IPS DF 6.9 (cell line): Measurements from ENCODE around the gene VAV1.
A peak's percentile ranks its signal among the peaks of the same experiment; 100 is the strongest.
"Not testable (repeated sequence)": the region's sequence is repeated elsewhere in the genome, so short reads cannot be mapped to it uniquely, and the experiment has no call there.

Experiments used
- DNase-seq: peaks from one replicate; pipeline ENCODE4 v3.0.0-alpha.2; 2013; ENCODE audit warnings: low read depth, low spot score
- H3K27ac ChIP-seq: one replicate; pipeline ENCODE4 v1.5.1; 2013; ENCODE audit warnings: low read length, control low read depth
- H3K27me3 ChIP-seq: 2 replicates; pipeline ENCODE4 v1.6.1; 2013; ENCODE audit warnings: mild to moderate bottlenecking, low read length; ENCODE audit not compliant: control insufficient read depth, insufficient read depth
- H3K36me3 ChIP-seq: 2 replicates; pipeline ENCODE4 v1.6.1; 2013; ENCODE audit warnings: low read length; ENCODE audit not compliant: control insufficient read depth, insufficient read depth
- H3K4me1 ChIP-seq: 2 replicates; pipeline ENCODE4 v1.6.1; 2013; ENCODE audit warnings: low read length; ENCODE audit not compliant: control insufficient read depth, insufficient read depth
- H3K4me3 ChIP-seq: 2 replicates; pipeline ENCODE4 v1.5.1; 2013; ENCODE audit warnings: mild to moderate bottlenecking, low read length
- H3K9me3 ChIP-seq: 2 replicates; pipeline ENCODE4 v1.6.1; 2013; ENCODE audit warnings: low read length, inconsistent platforms; ENCODE audit not compliant: control insufficient read depth, insufficient read depth
- WGBS: extraction: QIAGEN DNeasy Blood & Tissue Kit; methylation state at CpG from one replicate; pipeline ENCODE4 v1.1.7; 2013; ENCODE audit warnings: mixed read lengths, missing lambda C conversion rate; ENCODE audit not compliant: insufficient read length, insufficient coverage; 5-methylcytosine and 5-hydroxymethylcytosine counted together

VAV1 gene

DNA sequence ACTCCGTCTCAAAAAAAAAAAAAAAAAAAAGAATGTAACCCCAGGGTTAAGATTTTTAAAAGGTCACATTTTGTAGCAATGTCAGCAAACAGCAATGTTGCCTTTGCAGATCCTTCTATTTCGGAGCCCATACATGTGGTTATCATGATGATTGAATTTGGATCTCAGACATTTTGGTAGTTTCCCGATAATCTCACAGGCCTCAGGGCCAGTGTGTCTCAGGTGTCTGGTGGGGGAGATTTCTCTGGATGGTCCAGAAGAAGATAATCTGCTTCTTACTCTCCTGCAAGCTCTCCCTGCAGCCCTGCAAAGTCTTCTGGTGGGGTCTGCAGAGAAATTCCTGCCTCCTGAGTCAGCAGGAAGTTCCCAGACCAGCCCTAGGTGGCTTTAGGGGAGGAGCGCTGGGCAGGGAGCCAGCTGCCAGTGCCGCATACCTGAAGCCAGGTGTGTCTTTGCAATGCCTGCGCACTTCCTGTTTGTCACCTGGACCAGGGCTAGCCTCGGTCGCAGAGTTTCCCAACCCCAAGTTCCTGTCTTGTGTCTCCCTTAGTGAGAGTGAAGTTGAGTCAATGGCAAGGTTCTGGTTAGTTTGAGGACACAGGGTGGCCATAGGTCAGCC, 6.7 kb upstream of the VAV1 start:
- H3K27me3 ChIP-seq = no peaks in the 10 kb centered on the region
- H3K4me3 ChIP-seq = peak overlapping the region; percentile 14; the same call in 1 of the 2 replicates
- H3K4me1 ChIP-seq = peaks cover 1% of the 10 kb centered on the region; the same call in 1 of the 2 replicates
- no peaks in the 10 kb centered on the region for H3K9me3 ChIP-seq
- H3K36me3 ChIP-seq = no peaks in the 10 kb centered on the region
- no peak overlapping the region for H3K27ac ChIP-seq
- peak; percentile 81 for DNase-seq
- WGBS = no CpG with 5 or more reads among the region's 8 CpGs

- H3K27me3 ChIP-seq = no peaks in the 10 kb centered on the region
- no peaks in the 10 kb centered on the region for H3K9me3 ChIP-seq
- DNase-seq = no peak
- H3K4me3 ChIP-seq = peak overlapping the region; percentile 62; the same call in 1 of the 2 replicates
- H3K27ac ChIP-seq = no peak overlapping the region
- H3K36me3 ChIP-seq = no peaks in the 10 kb centered on the region
- WGBS = no CpG with 5 or more reads among the region's 16 CpGs
- peaks cover 1% of the 10 kb centered on the region; the same call in 1 of the 2 replicates for H3K4me1 ChIP-seq
These were observed 6.0 kb upstream of the VAV1 start for GRCh38 chr19:6766357-6767080.

GRCh38 chr19:6767081-6767356, 5.5 kb upstream of the VAV1 start:
- Histone ChIP-seq H3K9me3 (no peaks in the 10 kb centered on the region), H3K27ac (no peak overlapping the region), H3K36me3 (no peaks in the 10 kb centered on the region), H3K27me3 (no peaks in the 10 kb centered on the region), H3K4me1 (peaks cover 1% of the 10 kb centered on the region; the same call in 1 of the 2 replicates), H3K4me3 (peak overlapping the region; percentile 62; the same call in 1 of the 2 replicates)
- DNase-seq = no peak
- no CpG with 5 or more reads among the region's 15 CpGs for WGBS

DNA sequence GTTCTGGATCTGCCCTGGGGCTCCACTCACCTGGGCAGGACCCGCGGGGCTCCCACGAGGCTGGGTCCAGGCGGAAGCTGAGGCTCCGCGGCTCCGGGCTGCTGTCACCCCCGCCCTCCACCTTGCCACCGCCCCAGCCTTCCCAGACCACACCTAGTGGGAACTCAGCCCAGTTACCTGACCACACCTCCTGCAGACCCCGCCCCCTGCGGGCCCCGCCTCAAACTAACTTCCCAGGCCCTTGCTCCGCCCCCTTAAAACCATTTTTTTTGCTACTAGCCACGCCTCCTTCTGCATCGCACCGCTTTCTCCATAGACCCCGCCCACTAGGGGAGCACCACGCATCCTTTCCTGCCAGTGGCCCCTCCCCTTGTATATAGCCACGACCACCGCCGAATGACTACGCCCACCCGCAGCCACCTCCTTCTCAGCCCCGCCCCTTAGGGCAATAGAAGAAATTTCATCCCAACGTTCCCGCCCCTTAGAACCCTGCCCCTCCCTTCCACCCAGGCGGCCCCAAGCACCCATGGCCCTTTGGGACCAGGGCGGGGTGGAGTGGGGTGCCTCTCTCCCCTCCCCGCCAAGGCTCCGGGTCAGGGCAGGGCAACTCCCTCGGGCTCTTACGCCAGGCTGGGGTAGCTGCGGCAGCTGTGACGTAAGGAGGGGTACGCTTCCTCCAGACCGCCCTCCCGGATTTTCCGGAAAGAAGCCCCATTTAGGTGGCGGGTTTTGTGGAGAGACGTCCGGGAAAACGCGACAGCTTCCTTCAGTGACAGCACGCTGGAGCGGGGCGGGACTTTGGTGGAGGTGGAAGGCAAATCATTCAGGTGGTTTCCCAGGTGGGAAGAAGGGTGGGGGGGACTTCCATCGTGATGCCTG, 4.9 kb upstream of the VAV1 start, which contains the start of gene SH2D3A:
Gene SH2D3A, minus strand, starts transcription at position 79 of the 879 bp plus-strand sequence. CDS start 3,687 bp downstream, outside the sequence.
- no peaks in the 10 kb centered on the region for H3K27me3 ChIP-seq
- H3K27ac ChIP-seq = no peak within 1 kb of the TSS
- H3K4me3 ChIP-seq = peak within 1 kb of the TSS; percentile 62; the same call in 1 of the 2 replicates
- DNase-seq = peak; percentile 84
- no peaks in the 10 kb centered on the region for H3K9me3 ChIP-seq
- peaks cover 2% of the 10 kb centered on the region for H3K4me1 ChIP-seq
- WGBS = no CpG with 5 or more reads among the region's 47 CpGs
- H3K36me3 ChIP-seq = no peaks in the 10 kb centered on the region

DNA sequence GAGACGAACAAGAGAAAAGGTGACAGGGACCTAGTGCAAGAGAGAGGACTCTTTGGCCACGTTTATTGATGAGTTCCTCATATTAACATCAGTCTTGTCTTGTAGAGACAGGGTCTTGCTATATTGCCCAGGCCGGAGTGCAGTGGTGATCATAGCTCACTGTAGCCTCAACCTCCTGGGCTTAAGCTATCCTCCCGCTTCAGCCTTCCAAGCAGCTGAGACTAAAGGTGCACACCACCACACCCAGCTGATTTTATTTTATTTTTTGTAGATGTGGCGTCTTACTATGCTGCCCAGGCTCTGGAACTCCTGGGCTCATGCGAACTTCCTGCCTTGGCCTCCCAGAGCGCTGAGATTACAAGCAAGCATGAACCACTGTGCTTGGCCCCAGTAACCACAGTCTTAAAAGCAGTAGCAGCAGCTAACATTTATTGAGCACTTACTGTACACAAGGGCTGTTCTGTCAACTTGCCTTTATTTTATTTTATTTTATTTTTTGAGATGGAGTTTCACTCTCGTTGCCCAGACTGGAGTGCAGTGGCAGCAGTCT, 4.2 kb upstream of the VAV1 start:
- DNase-seq = no peak
- H3K36me3 ChIP-seq = no peaks in the 10 kb centered on the region

GRCh38 chr19:6769006-6769619, 3.4 kb upstream of the VAV1 start:
- Histone ChIP-seq H3K4me3 (no peak overlapping the region), H3K4me1 (peaks cover 8% of the 10 kb centered on the region), H3K9me3 (no peaks in the 10 kb centered on the region), H3K27me3 (no peaks in the 10 kb centered on the region), H3K36me3 (no peaks in the 10 kb centered on the region), H3K27ac (no peak overlapping the region)
- whole genome bisulfite sequencing = no CpG with 5 or more reads among the region's 11 CpGs
- no peak for DNase-seq

More for the DNA sequence above, 4.2 kb upstream of the VAV1 start:
- H3K4me3 ChIP-seq = peak overlapping the region; percentile 39; the same call in 1 of the 2 replicates
- H3K9me3 ChIP-seq = no peaks in the 10 kb centered on the region
- no peak overlapping the region for H3K27ac ChIP-seq
- WGBS = no CpG with 5 or more reads among the region's 8 CpGs
- no peaks in the 10 kb centered on the region for H3K27me3 ChIP-seq
- peaks cover 7% of the 10 kb centered on the region for H3K4me1 ChIP-seq

DNA sequence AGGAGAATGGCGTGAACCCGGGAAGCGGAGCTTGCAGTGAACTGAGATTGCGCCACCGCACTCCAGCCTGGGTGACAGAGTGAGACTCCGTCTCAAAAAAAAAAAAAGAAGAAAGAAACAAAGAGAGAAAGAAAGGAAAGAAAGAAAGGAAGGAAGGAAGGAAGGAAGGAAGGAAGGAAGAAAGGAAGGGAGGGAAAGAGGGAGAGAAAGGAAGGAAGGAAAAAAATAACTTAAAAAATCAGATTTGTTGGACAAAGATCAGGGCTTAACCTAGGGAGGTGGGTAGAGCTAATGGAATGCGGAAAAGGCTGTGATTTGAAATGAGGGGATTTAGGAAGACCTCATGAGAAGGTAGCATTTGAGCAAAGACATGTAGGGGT, 870 bp upstream of the VAV1 start:
- not testable (repeated sequence) for DNase-seq, H3K9me3 ChIP-seq, H3K4me1 ChIP-seq, H3K36me3 ChIP-seq, H3K27ac ChIP-seq, H3K27me3 ChIP-seq, H3K4me3 ChIP-seq
- no CpG with 5 or more reads among the region's 7 CpGs for WGBS

DNA sequence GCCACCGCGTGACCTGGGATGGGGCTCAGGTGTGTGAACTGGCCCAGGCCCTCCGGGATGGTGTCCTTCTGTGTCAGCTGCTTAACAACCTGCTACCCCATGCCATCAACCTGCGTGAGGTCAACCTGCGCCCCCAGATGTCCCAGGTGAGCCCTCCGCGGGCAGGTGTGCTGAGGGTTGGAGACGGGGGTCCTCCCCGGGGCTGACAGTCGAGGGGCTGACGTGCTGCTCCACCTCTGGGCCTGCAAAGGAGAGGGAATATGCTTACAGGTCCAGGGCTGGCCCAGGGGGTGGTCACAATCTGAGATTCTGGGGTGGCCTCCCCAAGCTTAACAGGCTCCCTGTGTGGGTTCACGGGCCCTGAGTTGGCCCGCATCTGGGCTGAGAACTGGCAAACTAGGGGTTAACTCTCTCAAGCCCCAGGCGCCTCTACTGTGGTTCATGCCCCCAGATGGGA, 386 bp downstream of the VAV1 start:
- DNase-seq = no peak
- Histone ChIP-seq H3K4me3 (no peak overlapping the region), H3K27ac (no peak overlapping the region), H3K36me3 (no peaks in the 10 kb centered on the region), H3K4me1 (peaks cover 7% of the 10 kb centered on the region), H3K27me3 (no peaks in the 10 kb centered on the region), H3K9me3 (no peaks in the 10 kb centered on the region)
- WGBS = no CpG with 5 or more reads among the region's 14 CpGs

GRCh38 chr19:6773323-6773931, 919 bp downstream of the VAV1 start:
- Histone ChIP-seq H3K4me1 (peaks cover 7% of the 10 kb centered on the region), H3K27ac (no peak overlapping the region), H3K36me3 (no peaks in the 10 kb centered on the region), H3K27me3 (no peaks in the 10 kb centered on the region), H3K9me3 (no peaks in the 10 kb centered on the region), H3K4me3 (no peak overlapping the region)
- DNase-seq = no peak
- WGBS = no CpG with 5 or more reads among the region's 8 CpGs
